GM21528 (cell line): ENCODE results near the gene TACC2.
"Not testable (repeated sequence)": the region's sequence is repeated elsewhere in the genome, so short reads cannot be mapped to it uniquely, and the experiment has no call there.

ENCODE experiments used
- ATAC-seq: cut with Tn5 transposase; IDR thresholded peaks from one replicate; pipeline ENCODE4 v1.9.1; 2021; ENCODE audit warnings: mild to moderate bottlenecking, moderate library complexity; ENCODE audit not compliant: unreplicated experiment, low FRiP score

Gene TACC2, protein sequence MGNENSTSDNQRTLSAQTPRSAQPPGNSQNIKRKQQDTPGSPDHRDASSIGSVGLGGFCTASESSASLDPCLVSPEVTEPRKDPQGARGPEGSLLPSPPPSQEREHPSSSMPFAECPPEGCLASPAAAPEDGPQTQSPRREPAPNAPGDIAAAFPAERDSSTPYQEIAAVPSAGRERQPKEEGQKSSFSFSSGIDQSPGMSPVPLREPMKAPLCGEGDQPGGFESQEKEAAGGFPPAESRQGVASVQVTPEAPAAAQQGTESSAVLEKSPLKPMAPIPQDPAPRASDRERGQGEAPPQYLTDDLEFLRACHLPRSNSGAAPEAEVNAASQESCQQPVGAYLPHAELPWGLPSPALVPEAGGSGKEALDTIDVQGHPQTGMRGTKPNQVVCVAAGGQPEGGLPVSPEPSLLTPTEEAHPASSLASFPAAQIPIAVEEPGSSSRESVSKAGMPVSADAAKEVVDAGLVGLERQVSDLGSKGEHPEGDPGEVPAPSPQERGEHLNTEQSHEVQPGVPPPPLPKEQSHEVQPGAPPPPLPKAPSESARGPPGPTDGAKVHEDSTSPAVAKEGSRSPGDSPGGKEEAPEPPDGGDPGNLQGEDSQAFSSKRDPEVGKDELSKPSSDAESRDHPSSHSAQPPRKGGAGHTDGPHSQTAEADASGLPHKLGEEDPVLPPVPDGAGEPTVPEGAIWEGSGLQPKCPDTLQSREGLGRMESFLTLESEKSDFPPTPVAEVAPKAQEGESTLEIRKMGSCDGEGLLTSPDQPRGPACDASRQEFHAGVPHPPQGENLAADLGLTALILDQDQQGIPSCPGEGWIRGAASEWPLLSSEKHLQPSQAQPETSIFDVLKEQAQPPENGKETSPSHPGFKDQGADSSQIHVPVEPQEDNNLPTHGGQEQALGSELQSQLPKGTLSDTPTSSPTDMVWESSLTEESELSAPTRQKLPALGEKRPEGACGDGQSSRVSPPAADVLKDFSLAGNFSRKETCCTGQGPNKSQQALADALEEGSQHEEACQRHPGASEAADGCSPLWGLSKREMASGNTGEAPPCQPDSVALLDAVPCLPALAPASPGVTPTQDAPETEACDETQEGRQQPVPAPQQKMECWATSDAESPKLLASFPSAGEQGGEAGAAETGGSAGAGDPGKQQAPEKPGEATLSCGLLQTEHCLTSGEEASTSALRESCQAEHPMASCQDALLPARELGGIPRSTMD (N-terminal part only)

GRCh38 chr10:121988361-121989324 is at the start of gene TACC2:
Gene TACC2, plus strand, starts transcription at chr10:121989163. Its CDS starts 32,819 bp downstream, at chr10:122021982.
- no peak for ATAC-seq

GRCh38 chr10:121941532-121941931 is 47.4 kb upstream of the TACC2 start:
- ATAC-seq: no peak

- no peak for ATAC-seq
Observed at GRCh38 chr10:121942749-121943416, 46.1 kb upstream of the TACC2 start.

- no peak for ATAC-seq
Observed at GRCh38 chr10:121947343-121948330, 41.3 kb upstream of the TACC2 start.

DNA sequence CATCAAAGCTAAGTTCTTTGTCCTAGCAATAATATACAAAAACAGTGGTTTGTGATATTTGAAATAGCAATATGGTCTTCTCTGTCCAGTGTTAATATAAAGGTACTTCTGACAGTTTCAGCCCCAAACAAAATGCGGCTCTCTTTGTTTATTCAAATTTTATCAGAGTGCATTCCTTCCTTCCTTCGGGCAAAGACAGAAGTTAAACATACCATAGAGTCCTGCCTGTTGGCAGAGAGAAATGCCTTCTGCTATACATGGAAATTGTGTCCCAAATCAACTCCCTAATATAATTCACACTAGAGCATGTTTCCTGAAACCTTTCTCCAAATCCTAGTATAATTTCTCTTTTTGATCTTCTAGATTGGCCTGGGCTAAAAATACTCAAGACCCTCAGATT is 39.9 kb upstream of the TACC2 start:
- no peak for ATAC-seq

DNA sequence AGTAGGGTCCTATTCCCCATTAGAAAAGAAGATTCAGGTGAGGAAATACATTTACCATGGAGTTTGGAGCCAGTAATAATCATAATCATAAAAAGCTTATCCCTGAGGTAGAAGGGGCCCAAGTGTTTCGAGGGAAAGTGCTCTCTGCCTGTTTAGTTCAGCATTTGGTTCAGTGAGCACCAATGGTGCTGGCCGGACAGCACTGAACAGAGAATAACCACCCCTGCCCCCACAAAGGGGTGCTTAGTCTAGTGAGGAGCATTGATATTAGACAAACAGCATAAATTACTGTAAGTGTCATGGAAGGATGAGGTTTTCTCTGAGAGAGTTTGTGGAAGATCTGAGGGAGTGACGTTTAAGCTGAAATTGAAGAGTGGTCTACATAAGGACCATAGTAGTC is 39.5 kb upstream of the TACC2 start:
- ATAC-seq: no peak

GRCh38 chr10:121952226-121952625 is 36.7 kb upstream of the TACC2 start:
- no peak for ATAC-seq

GRCh38 chr10:121956111-121957061 is 32.6 kb upstream of the TACC2 start:
- ATAC-seq: no peak

- no peak for ATAC-seq
Observed at GRCh38 chr10:121959671-121960070, 29.3 kb upstream of the TACC2 start.

- ATAC-seq: no peak
Observed at GRCh38 chr10:121961456-121961855, 27.5 kb upstream of the TACC2 start.

- ATAC-seq: no peak
Observed at GRCh38 chr10:121965996-121966395, 23.0 kb upstream of the TACC2 start.

DNA sequence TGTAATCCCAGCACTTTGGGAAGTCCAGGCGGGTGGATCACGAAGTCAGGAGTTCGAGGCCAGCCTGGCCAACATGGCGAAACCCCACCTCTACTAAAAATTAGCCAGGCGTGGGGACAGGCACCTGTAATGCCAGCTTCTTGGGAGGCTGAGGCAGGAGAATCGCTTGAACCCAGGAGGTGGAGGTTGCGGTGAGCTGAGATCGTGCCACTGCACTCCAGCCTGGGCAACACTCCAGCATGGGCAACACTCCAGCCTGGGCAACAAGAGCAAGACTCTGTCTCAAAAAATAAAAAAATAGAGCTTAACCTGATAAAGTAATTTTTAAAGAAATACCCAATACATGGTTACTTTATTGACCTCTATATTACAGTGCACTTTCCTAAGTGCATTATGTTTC is 19.9 kb upstream of the TACC2 start:
- ATAC-seq: not testable (repeated sequence)

GRCh38 chr10:121974019-121974534 is 14.9 kb upstream of the TACC2 start:
- ATAC-seq: no peak

DNA sequence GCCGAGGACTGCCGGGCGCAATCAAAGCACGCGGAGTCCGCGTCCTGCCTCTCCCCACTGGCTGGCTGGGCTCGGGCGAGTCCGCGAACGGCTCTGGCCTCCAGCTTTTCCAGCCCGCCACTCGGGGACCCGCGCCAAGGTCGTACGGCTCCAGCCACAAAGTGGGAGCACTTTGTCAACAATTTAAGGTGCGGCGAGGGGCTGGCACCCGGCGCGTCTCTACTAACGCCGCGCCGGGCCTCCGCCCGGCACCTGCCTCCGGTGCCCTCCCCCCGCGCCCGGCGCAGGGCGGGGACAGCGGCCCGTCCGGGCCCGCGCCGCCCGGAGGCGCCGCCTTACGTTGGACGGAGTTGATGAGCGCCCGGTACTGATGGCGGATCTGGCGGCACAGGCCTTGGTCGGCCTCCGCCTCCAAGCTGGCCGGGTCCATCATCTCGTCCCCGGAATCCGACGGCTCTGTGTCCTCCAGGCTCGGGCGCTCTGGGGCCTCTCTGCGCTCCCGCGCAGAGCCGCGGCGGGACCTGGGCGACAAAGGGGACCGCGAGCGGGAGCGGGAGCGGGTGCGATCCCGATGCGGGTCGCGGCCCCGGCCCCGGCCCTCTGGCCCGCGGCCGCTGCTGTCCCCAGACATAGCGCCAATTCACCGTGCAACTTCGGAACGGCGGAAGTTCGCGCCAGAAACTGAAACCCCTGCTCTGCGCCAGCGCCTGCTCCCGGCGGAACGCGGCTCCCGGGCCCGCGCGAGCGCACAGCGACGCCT is 14.2 kb upstream of the TACC2 start, which contains the start of gene NSMCE4A:
Gene NSMCE4A (minus strand): TSS at position 683 of the 760 bp plus-strand sequence. CDS start 52 bp downstream, at position 631.
- ATAC-seq: peak; percentile 90

DNA sequence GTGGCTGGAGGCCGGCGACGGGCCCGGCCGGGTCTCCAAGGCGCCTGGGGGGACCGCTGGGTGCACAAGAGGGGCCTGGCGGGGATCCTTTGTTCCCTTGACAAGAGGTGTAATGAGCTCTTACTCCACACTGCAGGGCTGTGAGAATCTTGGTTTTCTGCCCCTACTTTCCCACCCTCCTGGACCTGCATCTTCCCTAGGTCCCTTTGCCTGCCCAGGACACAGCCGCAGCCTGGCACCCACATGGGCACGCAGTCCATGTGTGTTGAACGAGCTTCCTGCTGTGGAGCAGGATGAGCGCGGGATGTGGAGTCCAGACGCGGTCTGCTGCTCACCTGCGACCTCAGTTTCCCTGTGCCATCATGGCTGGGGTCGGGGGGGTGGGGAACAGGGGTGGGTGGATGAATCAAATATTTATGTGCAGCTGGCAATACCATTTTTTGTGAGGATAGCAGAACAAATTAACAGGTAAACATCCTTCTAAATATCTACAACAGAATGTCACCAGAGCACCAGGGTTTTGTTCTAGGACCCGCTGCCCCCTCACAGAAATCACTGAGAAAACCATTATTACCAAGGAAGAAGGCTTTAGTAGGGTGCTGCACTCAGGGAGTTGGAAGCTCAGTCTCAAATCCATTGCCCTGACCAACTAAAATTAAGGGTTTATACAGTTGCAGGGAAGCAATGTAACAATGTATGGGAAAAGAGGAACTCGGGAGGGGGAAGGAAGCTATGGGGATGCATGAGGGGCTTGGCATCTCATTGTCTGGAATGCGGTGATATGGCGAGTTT is 13.5 kb upstream of the TACC2 start:
- ATAC-seq: no peak
